Neuronal stem cell (in vitro differentiated cells): ENCODE measurements around the gene GUCD1.

Experiments used
- DNase-seq: peaks from one replicate; pipeline ENCODE4 v3.0.0-alpha.2; 2013; ENCODE audit warnings: low spot score
- H2AFZ ChIP-seq: one replicate; pipeline ENCODE4 v1.6.1; 2013; ENCODE audit warnings: mild to moderate bottlenecking, low read length, inconsistent platforms
- H2AK5ac ChIP-seq: 2 replicates; pipeline ENCODE4 v1.6.1; 2013; ENCODE audit warnings: low read depth, mild to moderate bottlenecking, inconsistent platforms, low read length, moderate library complexity, mixed read lengths
- H2BK120ac ChIP-seq: 2 replicates; pipeline ENCODE4 v1.6.1; 2013; ENCODE audit warnings: low read depth, mild to moderate bottlenecking, inconsistent platforms, low read length, moderate library complexity, mixed read lengths
- H2BK12ac ChIP-seq: one replicate; pipeline ENCODE4 v1.6.1; 2013; ENCODE audit warnings: low read length, inconsistent platforms
- H2BK15ac ChIP-seq: 2 replicates; pipeline ENCODE4 v1.6.1; 2013; ENCODE audit warnings: mild to moderate bottlenecking, low read length, inconsistent platforms, mixed read lengths
- H2BK5ac ChIP-seq: one replicate; pipeline ENCODE4 v1.6.1; 2013; ENCODE audit warnings: inconsistent platforms, mild to moderate bottlenecking, low read length, moderate library complexity
- H3K14ac ChIP-seq: one replicate; pipeline ENCODE4 v1.6.1; 2013; ENCODE audit warnings: low read length, inconsistent platforms
- H3K18ac ChIP-seq: 2 replicates; pipeline ENCODE4 v1.6.1; 2013; ENCODE audit warnings: low read length, inconsistent platforms
- H3K23ac ChIP-seq: 2 replicates; pipeline ENCODE4 v1.6.1; 2013; ENCODE audit warnings: low read depth, mild to moderate bottlenecking, mixed read lengths, low read length, inconsistent platforms; ENCODE audit not compliant: poor library complexity
- H3K27ac ChIP-seq: replicated peaks from 3 replicates; pipeline ENCODE4 v1.5.1; 2013; ENCODE audit warnings: low read length, inconsistent platforms
- H3K27me3 ChIP-seq, 3 experiments: 2 replicates each; pipeline ENCODE4 v1.6.1; 2013; ENCODE audit warnings: low read length in 3 of 3, mild to moderate bottlenecking in 2 of 3, inconsistent platforms in 1 of 3, low read depth in 1 of 3, mixed read lengths in 1 of 3, moderate library complexity in 1 of 3; ENCODE audit not compliant: control insufficient read depth in 3 of 3, insufficient read depth in 3 of 3
- H3K36me3 ChIP-seq, 2 donors: replicated peaks in 1 of 2; 2 replicates each; pipeline ENCODE4 v1.6.1; 2013; ENCODE audit warnings: low read length in 2 of 2; ENCODE audit not compliant: control insufficient read depth in 2 of 2, insufficient read depth in 2 of 2
- H3K4ac ChIP-seq: 2 replicates; pipeline ENCODE4 v1.6.1; 2013; ENCODE audit warnings: inconsistent platforms, mild to moderate bottlenecking, low read length, moderate library complexity
- H3K4me1 ChIP-seq, 2 donors: 1 replicate in 1 of 2; 2 replicates in 1 of 2; pipeline ENCODE4 v1.6.1; 2013; ENCODE audit warnings: low read length in 2 of 2, low read depth in 1 of 2; ENCODE audit not compliant: control insufficient read depth in 2 of 2, insufficient read depth in 1 of 2
- H3K4me2 ChIP-seq: one replicate; pipeline ENCODE4 v1.6.1; 2013; ENCODE audit warnings: mild to moderate bottlenecking, low read length, inconsistent platforms; ENCODE audit not compliant: insufficient read depth, poor library complexity, severe bottlenecking
- H3K4me3 ChIP-seq, 2 donors: 2 replicates each; pipeline ENCODE4 v1.5.1; 2013; ENCODE audit warnings: low read length in 2 of 2, mild to moderate bottlenecking in 2 of 2, inconsistent platforms in 1 of 2, moderate library complexity in 1 of 2
- H3K79me1 ChIP-seq: one replicate; pipeline ENCODE4 v1.6.1; 2013; ENCODE audit warnings: low read depth, mild to moderate bottlenecking, inconsistent platforms, low read length, moderate library complexity
- H3K9ac ChIP-seq: one replicate; pipeline ENCODE4 v1.6.1; 2013; ENCODE audit warnings: mild to moderate bottlenecking, low read depth, low read length, inconsistent platforms; ENCODE audit not compliant: poor library complexity
- H3K9me3 ChIP-seq, 2 donors: replicated peaks in 1 of 2; 2 replicates each; pipeline versions ENCODE3 to v1.6.1; 2013; ENCODE audit warnings: low read length in 2 of 2, mild to moderate bottlenecking in 2 of 2, inconsistent platforms in 1 of 2, low read depth in 1 of 2, mixed read lengths in 1 of 2, moderate library complexity in 1 of 2; ENCODE audit not compliant: control insufficient read depth in 2 of 2, insufficient read depth in 1 of 2
- H4K8ac ChIP-seq: one replicate; pipeline ENCODE4 v1.6.1; 2013; ENCODE audit warnings: low read depth, mild to moderate bottlenecking, inconsistent platforms, low read length, moderate library complexity
- H4K91ac ChIP-seq: one replicate; pipeline ENCODE4 v1.6.1; 2013; ENCODE audit warnings: low read length, low read depth, mild to moderate bottlenecking, inconsistent platforms; ENCODE audit not compliant: poor library complexity
- WGBS, 2 donors: extraction: QIAGEN DNeasy Blood & Tissue Kit; methylation state at CpG; one replicate each; pipeline ENCODE4 v1.1.7; 2013; ENCODE audit warnings: missing lambda C conversion rate in 2 of 2, mixed read lengths in 1 of 2; ENCODE audit not compliant: insufficient read length in 2 of 2, insufficient replicate concordance in 1 of 2; ENCODE audit errors: extremely low coverage in 2 of 2; 5-methylcytosine and 5-hydroxymethylcytosine counted together

Gene GUCD1

GRCh38 chr22:24504956-24505736 lies 49.8 kb downstream of the GUCD1 start:
- Histone ChIP-seq H3K4ac (no peak overlapping the region), H3K18ac (no peak overlapping the region), H3K4me1 (peaks cover 15 to 23% of the 10 kb centered on the region in 2 donors), H3K4me2 (no peak overlapping the region), H3K79me1 (no peaks in the 10 kb centered on the region), H4K91ac (no peak overlapping the region), H4K8ac (no peak overlapping the region), H2BK12ac (no peak overlapping the region), H3K23ac (no peak overlapping the region), H2AK5ac (no peak overlapping the region), H2BK5ac (no peak overlapping the region), H3K9me3 (no peaks in the 10 kb centered on the region), H2BK120ac (peak overlapping the region; percentile 44), H3K9ac (no peak overlapping the region), H2BK15ac (no peak overlapping the region), H3K27ac (no peak overlapping the region), H2AFZ (no peak overlapping the region), H3K14ac (no peak overlapping the region), H3K27me3 (peaks cover 0 to 4% (median 1%) of the 10 kb centered on the region in 3 experiments), H3K4me3 (no peak overlapping the region), H3K36me3 (no peaks in the 10 kb centered on the region)
- no CpG with 5 or more reads among the region's 3 CpGs for WGBS, 2 donors
- DNase-seq: no peak

- WGBS, 2 donors: no CpG with 5 or more reads among the region's 2 CpGs
- no peak overlapping the region for H3K4me2 ChIP-seq
- no peak overlapping the region for H4K91ac ChIP-seq
These were observed 50.4 kb downstream of the GUCD1 start for GRCh38 chr22:24504540-24504939.

DNA sequence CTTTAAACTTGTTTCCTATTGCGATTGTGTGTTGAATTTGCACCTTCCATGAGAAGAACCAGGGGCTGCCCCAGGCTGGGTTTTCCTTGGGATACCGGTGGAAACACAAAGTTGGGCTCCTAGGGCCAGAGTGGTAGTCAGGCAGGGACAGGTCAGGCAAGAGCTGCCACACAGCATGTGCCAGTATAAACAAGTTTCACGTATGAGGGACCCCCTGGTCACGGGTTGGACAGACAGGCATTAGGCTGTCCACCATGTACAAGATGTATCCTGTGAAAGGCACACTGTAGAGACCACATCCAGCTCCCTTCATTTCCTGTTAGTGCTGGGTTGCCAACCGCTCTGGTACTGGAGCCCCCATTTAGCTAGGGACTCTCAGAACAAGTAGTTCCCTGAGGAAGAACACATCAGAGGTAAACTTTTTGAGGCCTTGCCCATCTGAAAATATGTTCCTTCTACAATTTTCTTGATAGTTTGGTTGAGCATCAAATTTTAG lies 51.0 kb downstream of the GUCD1 start:
- no peaks in the 10 kb centered on the region for H3K36me3 ChIP-seq
- H3K9ac ChIP-seq: no peak overlapping the region
- DNase-seq: no peak
- H2AFZ ChIP-seq: no peak overlapping the region
- H3K4me1 ChIP-seq: peaks cover 15 to 31% of the 10 kb centered on the region in 2 donors
- no CpG with 5 or more reads among the region's 5 CpGs for WGBS, 2 donors
- peak overlapping the region in 1 of 2 donors; percentile 13 for H3K4me3 ChIP-seq
- peaks cover 0 to 14% (median 9%) of the 10 kb centered on the region in 3 experiments for H3K27me3 ChIP-seq
- no peak overlapping the region for H3K4me2 ChIP-seq
- no peak overlapping the region for H4K91ac ChIP-seq
- no peak overlapping the region for H3K23ac ChIP-seq
- H3K18ac ChIP-seq: no peak overlapping the region
- no peak overlapping the region for H2BK12ac ChIP-seq
- H3K4ac ChIP-seq: no peak overlapping the region
- no peak overlapping the region for H2BK5ac ChIP-seq
- H3K79me1 ChIP-seq: no peaks in the 10 kb centered on the region
- no peak overlapping the region for H2BK120ac ChIP-seq
- no peak overlapping the region for H3K14ac ChIP-seq
- H4K8ac ChIP-seq: no peak overlapping the region
- no peak overlapping the region for H2AK5ac ChIP-seq
- H3K9me3 ChIP-seq: no peaks in the 10 kb centered on the region
- H2BK15ac ChIP-seq: no peak overlapping the region
- H3K27ac ChIP-seq: no peak overlapping the region

More at GRCh38 chr22:24504540-24504939, 50.4 kb downstream of the GUCD1 start:
- Histone ChIP-seq H3K9ac (no peak overlapping the region), H3K27me3 (peaks cover 0 to 8% (median 7%) of the 10 kb centered on the region in 3 experiments), H3K14ac (no peak overlapping the region), H3K4ac (no peak overlapping the region), H3K4me3 (no peak overlapping the region), H3K36me3 (no peaks in the 10 kb centered on the region), H2AK5ac (no peak overlapping the region), H2BK5ac (no peak overlapping the region), H2BK15ac (no peak overlapping the region), H3K79me1 (no peaks in the 10 kb centered on the region), H2BK12ac (no peak overlapping the region), H3K18ac (no peak overlapping the region), H3K4me1 (peaks cover 15 to 29% of the 10 kb centered on the region in 2 donors), H4K8ac (no peak overlapping the region), H2AFZ (no peak overlapping the region), H3K9me3 (no peaks in the 10 kb centered on the region), H3K27ac (no peak overlapping the region), H2BK120ac (no peak overlapping the region), H3K23ac (no peak overlapping the region)
- no peak for DNase-seq

GRCh38 chr22:24503137-24503842 lies 51.6 kb downstream of the GUCD1 start:
- peaks cover 0 to 20% (median 15%) of the 10 kb centered on the region in 3 experiments for H3K27me3 ChIP-seq

More at GRCh38 chr22:24503137-24503842, 51.6 kb downstream of the GUCD1 start:
- H4K8ac ChIP-seq: no peak overlapping the region
- no peak overlapping the region for H3K27ac ChIP-seq
- no peak overlapping the region for H3K18ac ChIP-seq
- WGBS, 2 donors: no CpG with 5 or more reads among the region's 7 CpGs
- no peaks in the 10 kb centered on the region for H3K79me1 ChIP-seq
- no peak overlapping the region for H2AFZ ChIP-seq
- no peak overlapping the region for H2AK5ac ChIP-seq
- DNase-seq: no peak
- H3K4me3 ChIP-seq: no peak overlapping the region
- H3K23ac ChIP-seq: no peak overlapping the region
- no peak overlapping the region for H3K4ac ChIP-seq
- H3K9me3 ChIP-seq: no peaks in the 10 kb centered on the region
- no peak overlapping the region for H3K14ac ChIP-seq
- H3K36me3 ChIP-seq: no peaks in the 10 kb centered on the region
- no peak overlapping the region for H3K9ac ChIP-seq
- H3K4me2 ChIP-seq: no peak overlapping the region
- H3K4me1 ChIP-seq: peaks cover 15 to 31% of the 10 kb centered on the region in 2 donors
- H2BK120ac ChIP-seq: no peak overlapping the region
- H4K91ac ChIP-seq: no peak overlapping the region
- H2BK5ac ChIP-seq: no peak overlapping the region
- no peak overlapping the region for H2BK15ac ChIP-seq
- no peak overlapping the region for H2BK12ac ChIP-seq
